ENCODE data around the gene KIF5A.

KIF5A gene

DNA sequence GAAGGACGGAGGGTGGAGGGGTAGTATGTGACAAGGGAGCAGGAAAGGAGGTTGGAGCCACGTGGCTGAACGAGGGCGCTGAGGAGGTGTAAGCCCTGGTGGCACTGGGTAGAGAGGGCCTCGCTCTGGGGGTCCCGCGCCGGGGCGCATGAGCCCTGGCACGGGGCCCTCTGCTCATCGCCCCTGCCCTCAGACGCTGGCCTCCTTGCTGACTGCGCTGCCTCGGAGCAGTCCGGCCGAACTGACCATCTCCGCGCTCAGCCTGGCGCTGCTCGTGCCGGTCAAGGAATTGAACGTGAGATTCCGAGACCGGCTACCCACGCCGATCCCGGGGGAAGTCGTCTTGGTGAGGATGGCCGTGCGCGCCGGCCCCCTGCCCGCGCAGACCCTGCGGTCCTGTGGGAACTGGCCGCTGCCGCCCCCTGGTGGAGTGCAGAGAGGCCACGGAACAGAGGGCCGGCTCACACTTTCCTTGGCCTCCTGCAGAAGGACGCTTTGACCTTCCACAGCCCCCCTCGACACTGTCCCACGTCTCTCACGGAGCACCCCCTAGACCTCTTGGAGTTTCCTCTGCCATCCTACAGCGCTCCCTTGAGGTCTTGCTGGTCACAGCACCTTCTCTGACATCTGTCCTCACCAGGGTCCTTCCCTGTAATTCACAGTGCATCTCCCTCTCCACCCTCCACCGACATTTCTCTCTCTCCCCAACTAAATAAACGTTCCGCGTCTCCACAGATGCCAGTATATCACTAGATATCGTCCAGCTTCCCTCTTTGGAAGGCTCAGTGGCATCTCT, 71.9 kb downstream of the KIF5A start:
- peak in 3 of 4 experiments; percentile 26 to 57 (median 32) for DNase-seq

DNA sequence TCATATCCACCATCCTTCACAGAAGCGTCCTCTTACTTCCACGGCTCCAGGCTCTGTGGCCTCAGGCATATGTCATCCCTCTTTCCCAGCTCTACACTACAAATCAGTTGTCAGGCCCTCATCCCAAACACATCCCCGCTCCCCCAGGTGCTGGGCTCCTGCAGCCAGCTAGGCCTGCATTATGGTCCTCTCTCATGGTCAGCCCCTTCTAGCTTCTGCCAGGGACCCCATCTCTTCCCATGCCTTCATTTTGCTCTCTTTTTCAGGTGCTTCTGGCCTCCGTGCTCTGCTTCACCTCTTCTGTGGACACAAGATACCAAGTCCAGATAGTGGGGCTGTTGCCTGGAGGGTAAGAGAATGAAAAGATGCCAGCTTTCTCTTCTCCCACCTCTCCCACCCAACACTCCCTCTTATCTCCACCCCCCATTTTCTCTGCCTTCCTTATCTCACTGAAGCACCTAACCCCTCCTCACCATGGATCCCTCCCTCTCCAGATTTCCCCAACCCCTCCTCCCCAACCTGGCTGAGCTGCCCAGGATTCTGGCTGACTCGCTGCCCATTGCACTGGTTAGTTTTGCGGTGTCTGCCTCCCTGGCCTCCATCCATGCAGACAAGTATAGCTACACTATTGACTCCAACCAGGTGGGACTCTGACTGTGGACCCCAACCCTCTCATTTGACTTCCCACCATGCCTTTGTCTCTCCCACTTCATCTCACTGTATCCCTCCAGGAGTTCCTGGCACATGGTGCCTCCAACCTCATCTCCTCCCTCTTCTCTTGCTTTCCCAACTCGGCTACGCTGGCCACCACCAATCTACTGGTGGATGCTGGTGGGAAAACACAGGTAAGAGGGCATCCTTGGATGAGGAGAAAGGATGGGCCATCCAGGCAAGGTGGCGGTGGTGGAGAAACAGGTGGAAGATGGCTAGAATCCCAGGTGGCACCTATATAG, 72.7 kb downstream of the KIF5A start:
- no peak for DNase-seq

DNA sequence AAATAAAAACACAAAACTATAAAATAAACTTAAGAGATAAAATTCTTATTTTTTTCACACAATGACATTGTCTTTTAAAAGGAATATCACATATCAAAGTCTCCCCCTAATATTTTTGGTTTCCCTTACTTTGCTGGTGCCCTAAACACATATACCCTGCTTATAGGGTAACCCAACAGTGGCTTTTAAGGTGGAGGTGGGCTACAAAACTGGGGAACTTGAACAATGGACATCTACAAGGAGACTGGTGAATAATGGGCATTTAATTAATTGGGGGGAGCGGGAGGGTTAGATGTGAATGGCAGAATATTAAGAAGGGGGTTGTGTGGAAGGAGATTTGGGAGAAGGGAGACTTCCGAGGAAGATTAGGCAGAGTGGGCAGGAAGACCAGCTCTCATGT, 73.5 kb downstream of the KIF5A start:
- DNase-seq, result no peak

DNA sequence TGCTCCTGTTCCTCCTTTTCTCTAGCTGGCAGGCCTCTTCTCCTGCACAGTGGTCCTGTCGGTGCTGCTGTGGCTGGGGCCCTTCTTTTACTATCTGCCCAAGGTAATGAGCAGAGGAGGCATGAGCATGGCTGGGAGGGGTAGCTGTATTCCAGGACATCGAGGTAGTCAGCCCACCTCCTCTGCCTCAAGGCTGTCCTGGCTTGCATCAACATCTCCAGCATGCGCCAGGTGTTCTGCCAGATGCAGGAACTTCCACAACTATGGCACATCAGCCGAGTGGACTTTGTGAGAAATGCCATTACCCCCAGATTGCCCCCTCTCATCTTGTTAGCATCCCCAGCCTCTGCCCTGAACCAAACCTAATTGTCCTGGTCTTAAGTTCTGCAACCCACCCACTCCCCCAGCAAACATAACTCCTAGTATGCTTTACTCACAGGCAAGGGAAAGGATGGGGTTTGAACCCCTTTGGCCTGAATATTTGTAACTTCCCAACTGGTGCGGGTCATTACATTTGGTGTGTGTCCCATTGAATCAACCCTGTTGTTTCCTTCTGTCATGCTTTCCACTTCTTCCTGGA, 74.1 kb downstream of the KIF5A start:
- no peak for DNase-seq

DNA sequence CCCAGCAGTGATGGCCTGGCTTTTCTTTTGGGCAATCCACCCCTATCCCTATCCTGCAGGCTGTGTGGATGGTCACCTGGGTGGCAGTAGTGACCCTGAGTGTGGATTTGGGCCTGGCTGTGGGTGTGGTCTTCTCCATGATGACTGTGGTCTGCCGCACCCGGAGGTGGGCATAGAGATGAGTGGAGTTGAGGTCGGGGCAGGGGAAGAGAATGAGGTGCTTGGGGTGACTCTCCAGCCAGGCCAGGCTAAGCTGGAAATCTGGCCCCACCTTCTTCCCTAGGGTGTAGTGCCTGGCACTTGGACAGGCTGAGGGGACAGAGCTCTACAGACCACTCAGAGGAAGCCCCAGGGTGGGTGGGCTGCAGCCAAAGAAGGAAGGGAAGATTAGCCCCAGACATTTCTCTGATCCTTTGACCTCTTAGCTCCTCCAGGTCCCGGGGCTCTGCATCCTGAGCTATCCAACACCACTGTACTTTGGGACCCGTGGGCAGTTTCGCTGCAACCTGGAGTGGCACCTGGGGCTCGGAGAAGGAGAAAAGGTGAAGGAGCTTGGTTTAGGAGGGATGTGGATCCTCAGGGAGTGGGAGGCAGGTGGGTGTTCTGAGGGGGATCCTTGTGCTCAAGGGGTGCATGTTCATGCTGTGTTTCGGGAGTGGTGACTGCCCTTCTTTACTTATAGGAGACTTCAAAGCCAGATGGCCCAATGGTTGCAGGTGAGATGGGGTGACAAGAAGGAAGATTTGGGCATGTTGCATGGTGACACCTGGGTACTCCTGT, 74.8 kb downstream of the KIF5A start:
- no peak for DNase-seq

DNA sequence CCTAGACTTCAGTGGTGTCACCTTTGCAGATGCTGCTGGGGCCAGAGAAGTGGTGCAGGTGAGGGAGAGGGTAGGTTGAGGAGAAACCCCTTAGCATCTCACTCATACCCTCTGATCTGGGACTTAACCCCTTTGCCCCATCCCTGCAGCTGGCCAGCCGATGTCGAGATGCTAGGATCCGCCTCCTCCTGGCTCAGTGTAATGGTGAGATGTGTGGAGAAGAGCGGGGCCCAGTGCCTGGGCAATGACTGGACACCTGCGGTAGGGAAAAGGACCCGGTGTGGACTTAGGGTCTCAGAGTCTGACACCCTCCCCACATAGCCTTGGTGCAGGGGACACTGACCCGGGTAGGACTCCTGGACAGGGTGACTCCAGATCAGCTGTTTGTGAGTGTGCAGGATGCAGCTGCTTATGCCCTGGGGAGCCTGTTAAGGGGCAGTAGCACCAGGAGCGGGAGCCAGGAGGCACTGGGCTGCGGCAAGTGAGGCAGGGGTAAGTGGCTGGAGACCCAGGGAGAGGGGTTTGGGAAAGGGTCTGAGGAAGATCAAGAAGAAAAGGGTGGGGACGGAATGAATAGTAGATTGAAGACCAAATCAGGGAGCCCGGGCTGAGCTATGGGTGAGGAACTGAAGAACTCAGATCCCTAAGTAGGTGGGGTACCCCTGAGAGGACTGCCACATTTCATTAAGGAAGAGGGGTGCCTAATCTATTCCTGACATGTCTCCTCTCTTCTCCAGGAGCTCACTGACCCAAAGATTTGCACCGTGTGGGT, 75.6 kb downstream of the KIF5A start:
- DNase-seq, result no peak

DNA sequence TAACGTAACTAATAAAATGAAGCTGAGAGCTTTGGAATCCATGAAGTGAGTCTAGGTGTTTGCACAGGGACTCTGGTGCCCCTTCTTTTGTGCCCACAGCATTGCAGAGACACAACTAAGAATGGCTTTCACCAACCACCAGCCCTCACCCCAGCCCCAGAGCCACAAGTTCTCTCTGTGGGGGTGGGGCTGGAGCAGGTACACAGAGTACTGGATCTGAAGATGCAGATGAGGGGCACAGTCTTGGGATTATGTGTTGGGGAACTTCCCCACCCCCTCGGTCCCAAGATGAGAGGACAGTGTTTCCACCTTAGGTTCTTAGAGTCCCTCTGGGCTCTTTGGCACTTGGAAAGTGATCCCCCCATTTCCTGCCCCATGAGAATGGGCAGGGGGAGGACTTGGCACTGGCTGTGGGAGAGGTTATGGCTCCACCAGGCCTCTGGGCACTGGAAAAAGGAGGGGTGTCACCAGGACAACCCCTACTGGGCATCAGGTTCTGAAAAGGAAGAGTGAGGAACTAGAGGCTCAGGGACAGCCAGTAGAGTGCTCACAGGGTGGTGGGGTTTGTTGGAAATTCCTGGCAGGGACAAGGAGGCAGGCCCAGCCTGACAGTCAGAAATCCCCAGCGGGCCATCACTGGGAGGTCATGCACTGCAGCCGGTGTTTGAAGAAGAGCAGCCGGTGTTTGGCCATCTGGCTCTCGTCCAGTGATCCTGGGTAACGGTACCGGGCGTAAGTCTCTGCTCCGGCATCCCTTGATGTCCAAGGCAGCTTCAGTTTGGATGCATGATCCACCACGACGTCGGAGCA, 76.5 kb downstream of the KIF5A start:
- DNase-seq, result no peak

DNA sequence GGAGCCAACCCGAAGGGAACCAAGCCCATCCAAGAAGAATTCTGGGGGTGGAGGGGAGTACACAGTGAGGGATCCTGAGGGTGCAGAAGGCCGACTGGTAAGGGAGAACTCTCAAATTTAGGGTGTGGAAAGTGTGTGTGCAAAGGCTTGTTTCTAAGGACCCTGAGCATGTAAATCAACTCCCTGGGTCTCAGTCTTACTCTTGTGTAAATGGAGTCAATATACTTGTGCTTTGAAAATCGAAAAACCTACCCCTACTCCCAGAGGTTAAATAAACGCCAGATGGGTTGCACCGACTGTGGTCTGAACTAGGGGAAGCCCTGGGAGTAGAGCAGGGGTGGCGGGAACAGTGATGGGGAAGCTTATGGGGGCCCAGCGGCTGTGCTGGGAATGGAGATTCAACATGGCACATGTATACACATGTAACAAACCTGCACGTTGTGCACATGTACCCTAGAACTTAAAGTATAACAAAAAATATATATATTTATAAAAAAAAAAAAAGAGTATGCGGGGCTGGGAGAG, 77.1 kb downstream of the KIF5A start:
- no peak for DNase-seq

DNA sequence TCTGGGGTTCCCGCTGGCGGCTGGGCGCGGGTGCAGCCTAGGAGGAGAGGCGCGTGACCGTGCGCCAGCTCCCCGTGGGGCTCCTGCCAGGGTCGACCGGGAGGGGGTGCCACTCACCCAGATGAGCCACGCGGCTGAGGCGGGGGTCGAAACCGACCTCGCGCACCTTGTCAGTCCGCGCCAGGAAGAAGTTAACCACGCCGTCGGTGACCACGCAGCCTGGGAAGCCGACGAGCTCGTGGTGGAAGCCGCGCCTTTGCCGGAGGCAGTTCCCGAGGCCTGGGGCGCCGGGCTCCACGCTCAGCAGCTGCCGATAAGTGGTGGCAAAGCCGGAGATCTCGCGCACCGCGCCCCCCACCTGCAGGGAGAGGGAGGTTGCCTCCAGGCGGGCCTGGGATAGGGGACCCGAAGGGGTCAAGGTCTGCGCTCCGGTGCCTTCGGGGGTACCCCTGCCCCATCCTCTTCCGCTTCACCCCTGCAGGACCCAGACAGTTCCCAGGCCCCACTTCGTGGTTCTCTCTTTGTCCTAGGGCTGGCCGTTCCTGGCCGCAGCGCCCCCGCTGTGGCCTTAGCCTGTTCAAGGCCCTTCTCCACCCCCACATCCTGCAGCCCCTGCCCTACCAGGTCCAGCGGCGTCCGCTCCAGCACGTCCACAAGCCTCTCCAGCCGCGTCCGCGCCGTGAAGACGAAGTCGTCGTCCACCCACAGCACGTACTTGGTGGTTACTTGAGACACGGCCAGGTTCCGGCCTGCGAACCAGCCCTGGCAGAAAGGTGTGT, 77.8 kb downstream of the KIF5A start:
- no peak for DNase-seq

DNA sequence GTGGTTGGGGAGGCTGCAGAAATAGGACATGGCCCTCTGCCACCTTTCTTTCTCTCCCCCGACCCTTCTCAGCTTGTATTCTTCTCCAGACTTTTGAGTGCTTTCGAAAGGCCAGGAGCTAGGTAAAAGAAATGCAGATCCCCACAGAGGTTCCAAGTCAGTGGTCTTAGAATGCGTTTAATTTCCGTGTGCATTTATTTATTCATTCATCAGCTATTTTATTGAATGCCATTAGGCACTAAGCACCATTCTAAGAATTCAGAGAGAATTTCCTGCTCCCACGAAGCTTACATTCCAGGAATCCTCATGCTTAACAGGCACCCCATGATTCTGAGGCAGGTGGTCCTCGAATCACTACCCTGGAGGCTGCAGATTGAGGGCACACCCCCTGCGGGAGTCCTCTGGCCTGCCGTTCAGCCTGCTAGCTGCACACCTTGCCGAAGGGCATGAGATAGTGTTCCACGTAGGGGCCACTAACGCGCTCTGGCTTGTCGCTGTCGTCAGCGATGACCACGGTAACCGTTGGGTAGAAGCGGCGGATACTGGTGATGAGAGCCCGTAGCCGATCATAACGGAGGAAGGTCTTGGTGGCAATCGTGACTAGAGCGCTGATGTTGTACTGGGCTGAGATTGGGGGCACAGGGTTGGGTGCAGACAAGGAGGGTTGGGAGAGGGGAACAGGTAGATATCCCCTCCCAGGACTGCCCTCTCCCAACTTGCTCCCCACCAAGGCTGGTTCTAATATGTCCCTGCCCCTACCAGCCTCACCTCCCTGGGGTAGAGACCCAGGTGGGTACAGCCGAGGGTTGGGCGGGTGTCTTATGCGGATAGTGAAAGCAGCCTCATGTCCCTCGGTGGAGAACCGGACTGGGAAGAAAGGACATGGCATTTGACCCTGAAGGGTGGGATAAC, 78.7 kb downstream of the KIF5A start:
- no peak for DNase-seq

DNA sequence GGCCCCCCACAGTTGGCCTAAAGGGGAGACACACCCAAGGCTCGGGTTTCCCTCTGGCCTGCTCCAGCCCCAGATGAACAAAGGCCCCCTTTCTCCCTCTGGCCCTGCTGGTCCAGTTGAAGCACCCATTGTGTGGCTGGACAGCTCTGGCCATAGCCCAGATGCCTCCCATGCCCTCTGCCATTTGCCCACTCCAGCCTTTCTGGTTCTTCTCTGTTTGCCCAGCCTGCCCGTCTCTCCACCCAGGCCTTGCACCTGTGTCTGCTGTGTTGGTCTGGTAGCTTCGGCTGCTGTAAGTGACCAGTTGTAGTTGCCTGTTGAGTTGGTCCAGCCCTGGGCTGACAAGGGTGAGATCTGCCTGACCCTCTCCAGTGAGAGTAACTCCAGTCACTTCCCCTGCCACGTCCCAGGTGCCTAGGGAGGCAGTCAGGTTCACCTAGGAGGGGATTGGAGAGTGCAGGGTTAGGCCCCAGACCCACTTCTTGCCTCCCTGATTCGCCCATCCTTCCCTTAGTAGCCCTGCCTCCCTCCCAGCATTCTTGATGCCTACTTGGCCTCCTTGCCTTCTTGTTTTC, 80.1 kb downstream of the KIF5A start:
- DNase-seq, result no peak

DNA sequence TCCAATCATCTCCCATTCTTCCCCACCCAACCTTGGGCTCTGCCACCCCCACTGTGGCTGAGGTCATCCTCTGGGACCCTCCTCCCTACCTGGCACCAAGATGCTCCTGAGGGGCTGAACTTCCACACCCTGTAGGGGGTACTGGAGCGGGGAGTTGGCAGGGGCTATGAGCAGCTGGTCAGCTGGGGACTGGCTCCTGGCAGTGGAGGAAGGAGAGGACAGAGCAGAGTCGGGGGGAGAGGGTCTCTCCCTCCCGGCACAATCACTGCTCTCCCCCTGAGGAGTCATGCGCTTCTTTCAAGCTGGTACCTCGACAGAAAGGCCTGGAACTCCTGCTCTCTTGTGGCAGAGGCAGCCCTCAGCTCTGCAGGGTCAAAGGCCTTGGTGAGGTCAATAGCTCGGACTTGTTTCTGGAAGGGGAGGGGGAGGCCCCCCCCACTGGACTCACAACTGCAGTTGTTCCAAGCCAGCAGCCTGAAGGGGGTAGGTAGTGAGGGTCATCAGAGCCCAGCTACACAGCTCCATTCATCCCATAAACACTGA, 81.1 kb downstream of the KIF5A start:
- DNase-seq, result no peak

DNA sequence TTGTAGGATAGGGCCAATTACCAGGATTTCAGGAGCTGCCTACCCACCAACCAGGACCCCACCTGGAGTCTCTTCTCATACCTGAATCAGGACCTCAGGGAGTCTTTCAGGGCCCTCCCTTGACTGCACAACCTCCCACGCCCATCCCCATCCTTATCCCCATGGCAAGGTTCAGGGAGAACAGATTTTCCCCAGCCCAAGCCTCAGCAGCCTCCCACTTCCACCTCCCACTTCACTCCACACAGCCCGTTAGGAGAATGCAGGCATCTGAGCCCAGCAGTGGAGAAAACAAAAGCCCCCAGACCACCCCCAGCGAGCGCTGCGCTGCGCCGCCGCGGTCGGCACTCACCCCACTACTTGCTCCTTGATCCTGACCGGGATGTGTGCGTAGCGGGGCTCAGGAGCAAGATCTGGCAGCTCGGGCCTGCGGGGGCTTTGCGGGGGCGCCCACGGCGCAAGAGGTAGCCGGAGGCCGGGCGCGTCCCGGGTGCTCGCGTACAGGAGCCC, 81.8 kb downstream of the KIF5A start:
- no peak for DNase-seq

DNA sequence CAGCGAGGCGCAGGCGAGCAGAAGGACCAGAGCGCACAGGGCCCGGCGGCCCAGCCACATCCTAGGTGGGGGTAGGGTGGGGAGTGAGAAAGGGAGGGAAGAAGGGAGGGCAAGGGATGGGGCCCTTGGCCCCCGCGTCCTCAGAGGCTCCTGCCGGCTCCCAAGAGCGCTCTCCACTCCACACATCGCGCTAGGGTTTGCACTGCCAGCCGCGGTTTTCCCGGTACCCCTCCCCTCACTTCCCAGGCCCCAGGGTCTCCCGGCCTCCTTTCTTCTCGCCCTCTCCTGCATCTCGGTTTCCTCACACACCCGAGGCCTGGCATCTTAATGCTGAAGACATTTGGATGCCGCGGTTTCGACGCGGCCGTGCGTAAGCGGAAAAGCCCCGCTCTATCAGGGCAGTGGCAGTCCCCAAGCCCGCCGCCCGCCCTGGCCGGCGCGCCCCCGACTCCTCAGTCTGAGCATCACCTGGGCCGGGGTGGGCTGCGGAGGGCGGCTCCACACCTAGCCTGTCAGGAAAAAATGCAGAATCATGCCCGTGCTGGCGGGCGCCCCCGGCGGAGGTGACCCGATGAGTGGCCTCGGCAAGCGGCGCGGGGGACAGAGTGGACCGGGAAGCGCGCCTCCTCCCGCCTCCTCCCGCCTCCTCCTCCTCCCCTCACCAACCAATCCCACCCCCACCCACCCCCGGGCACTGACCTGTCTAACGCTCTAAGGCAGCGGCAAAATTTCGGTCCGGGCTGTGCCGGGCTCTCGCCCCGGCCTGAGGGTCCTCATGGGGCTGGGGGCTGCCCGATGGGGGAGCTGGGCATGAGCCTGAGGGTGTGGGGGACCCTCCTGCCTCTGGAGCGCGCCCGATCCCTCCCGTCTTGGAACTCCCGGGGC, 82.5 kb downstream of the KIF5A start:
- DNase-seq, result no peak

DNA sequence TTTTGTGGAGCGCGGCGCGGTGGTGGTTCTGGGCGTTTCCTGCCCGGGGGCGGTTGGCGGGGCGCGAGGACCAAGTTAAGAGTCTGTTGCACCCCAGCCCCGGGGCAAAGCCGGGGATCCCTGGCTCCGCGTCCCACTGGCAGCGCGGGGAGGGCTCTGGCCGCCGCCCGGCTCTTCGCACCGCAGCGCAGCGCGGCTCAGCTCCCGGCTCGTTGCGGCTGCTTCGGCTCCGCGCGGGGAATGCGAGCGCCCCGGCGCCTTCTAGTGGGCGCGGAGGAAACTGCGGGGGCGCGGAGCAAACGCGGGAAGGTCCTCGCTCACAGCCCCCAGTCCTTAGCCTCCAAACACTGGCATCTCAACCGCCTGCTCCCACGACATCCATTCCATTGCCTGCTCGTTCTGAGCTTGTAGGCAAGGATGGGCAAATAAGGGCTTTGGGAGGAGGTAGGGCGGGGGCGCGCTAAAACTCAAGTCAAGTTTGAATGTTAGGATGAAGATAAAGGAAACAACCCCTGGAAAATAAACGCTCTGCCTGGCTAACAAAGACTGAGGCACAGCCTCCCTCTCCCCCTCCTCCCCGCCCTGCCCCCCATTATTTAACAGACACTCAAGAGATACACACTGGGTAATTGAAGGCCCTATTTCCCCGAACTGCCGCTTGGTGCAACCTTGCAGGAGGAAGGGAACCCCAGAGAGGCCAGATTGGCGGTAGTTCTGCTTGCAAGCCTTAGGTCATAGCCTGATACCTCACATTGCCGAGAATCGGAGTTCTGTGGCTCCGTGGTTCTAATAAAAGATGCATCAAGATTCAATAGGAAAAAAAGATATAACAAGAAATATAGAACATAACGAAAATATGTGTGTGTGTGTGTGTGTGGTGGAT, 83.4 kb downstream of the KIF5A start, which contains the start of gene B4GALNT1:
TSS of gene B4GALNT1 (minus strand) at position 244 of the 883 bp plus-strand sequence. CDS start 1,069 bp downstream, outside the sequence.
- DNase-seq, result peak in 2 of 4 experiments; percentile 30 to 57

Measured in activated naive CD4-positive, alpha-beta T cell (primary cell).